Measurements from ENCODE around the gene BCAP31. TPM values are rescaled to one million over a fixed set of nuclear protein-coding genes. Genes with fewer than 3 reads are reported as not detected.
"Not testable (repeated sequence)": the region's sequence is repeated elsewhere in the genome, so short reads cannot be mapped to it uniquely, and the experiment has no call there.

BCAP31 gene
- total and polyA plus RNA-seq, 2 donors from 2014 or later, result 218 to 246 TPM

DNA sequence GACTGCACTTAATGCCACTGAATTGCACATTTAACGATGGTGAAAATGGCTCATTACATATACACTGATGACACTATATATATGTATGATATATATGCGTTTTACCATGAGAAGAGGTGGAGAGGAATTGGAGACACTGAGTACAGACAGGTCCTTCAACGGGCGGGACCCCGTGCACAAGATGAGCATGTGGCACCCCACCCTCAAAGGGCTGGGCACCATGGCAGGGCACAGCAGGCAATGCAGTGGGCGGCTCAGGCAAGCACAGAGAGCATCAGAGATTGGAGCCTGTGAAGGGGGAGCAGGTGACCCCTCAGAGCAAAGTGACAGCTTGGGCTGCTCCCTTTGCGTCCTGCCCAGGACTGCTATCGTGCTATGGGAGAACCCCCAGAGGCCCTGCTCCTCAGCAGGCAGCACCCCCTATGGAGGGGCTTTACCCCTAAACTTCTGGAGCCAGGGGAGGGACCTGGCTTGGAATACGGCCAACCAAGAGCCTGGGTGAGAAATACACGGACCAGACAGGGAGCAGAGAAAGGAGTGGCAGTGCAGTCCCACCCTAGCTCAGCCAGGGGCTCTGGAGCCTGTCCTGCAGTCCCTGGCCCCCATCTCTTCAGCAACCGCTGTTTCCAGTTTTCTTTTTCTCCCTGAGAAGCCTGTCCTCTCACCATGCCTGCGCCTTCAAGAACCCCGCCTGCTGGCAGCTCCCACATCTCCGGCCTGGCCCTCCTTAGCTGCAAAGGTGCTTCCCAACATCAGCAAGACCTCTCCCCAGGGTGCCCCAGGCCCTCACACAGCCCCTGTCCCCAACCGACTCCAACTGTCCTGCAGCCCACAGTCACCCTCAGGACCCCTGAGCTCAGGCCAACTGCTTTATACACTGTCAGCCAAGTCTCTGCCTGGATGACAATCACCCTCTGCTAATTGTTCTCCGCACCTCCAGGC lies 26.0 kb downstream of the BCAP31 start:
- H3K27me3 ChIP-seq (ENCODE audit: control insufficient read depth, insufficient read depth, low read length), result no peaks in the 10 kb centered on the region
- H3K27ac ChIP-seq (ENCODE audit: low read depth in 2 of 2, low read length in 2 of 2), result no peak overlapping the region
- H3K9ac ChIP-seq (ENCODE audit: low read length in 3 of 3), result no peak overlapping the region
- intact Hi-C loops (cut with DNase I), result no loop called here
- DNase-seq (peak in 1 of 5 donors; percentile 32), FAIRE-seq (no peak)
- TF ChIP-seq, protein P1, sequence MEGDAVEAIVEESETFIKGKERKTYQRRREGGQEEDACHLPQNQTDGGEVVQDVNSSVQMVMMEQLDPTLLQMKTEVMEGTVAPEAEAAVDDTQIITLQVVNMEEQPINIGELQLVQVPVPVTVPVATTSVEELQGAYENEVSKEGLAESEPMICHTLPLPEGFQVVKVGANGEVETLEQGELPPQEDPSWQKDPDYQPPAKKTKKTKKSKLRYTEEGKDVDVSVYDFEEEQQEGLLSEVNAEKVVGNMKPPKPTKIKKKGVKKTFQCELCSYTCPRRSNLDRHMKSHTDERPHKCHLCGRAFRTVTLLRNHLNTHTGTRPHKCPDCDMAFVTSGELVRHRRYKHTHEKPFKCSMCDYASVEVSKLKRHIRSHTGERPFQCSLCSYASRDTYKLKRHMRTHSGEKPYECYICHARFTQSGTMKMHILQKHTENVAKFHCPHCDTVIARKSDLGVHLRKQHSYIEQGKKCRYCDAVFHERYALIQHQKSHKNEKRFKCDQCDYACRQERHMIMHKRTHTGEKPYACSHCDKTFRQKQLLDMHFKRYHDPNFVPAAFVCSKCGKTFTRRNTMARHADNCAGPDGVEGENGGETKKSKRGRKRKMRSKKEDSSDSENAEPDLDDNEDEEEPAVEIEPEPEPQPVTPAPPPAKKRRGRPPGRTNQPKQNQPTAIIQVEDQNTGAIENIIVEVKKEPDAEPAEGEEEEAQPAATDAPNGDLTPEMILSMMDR (IDR thresholded peaks at IDR 0.05; ENCODE audit: borderline replicate concordance, extremely low read depth, insufficient read depth), result no peak
- no peak overlapping the region for H3K4me3 ChIP-seq (ENCODE audit: low read length in 3 of 3)
- H3K9me3 ChIP-seq (ENCODE audit: control insufficient read depth in 2 of 3, insufficient read depth in 1 of 3, low read length in 3 of 3), result no peaks in the 10 kb centered on the region
- no peaks in the 10 kb centered on the region for H3K36me3 ChIP-seq (ENCODE audit: control insufficient read depth in 2 of 3, insufficient read depth in 3 of 3, low read length in 3 of 3)
- H3K4me1 ChIP-seq (ENCODE audit: control insufficient read depth in 2 of 3, insufficient read depth in 2 of 3, low read depth in 1 of 3, low read length in 3 of 3), result peaks cover 0 to 7% (median 0%) of the 10 kb centered on the region in 3 donors

- H3K9me3 ChIP-seq (ENCODE audit: control insufficient read depth in 2 of 3, insufficient read depth in 1 of 3, low read length in 3 of 3); FAIRE-seq; H3K36me3 ChIP-seq (ENCODE audit: control insufficient read depth in 2 of 3, insufficient read depth in 3 of 3, low read length in 3 of 3); H3K27ac ChIP-seq (ENCODE audit: low read depth in 2 of 2, low read length in 2 of 2); H3K9ac ChIP-seq (ENCODE audit: low read length in 3 of 3); intact Hi-C loops (cut with DNase I); H3K4me1 ChIP-seq (ENCODE audit: control insufficient read depth in 2 of 3, insufficient read depth in 2 of 3, low read depth in 1 of 3, low read length in 3 of 3); H3K4me3 ChIP-seq (ENCODE audit: low read length in 3 of 3); H3K27me3 ChIP-seq (ENCODE audit: control insufficient read depth, insufficient read depth, low read length): not testable (repeated sequence)
- peak in 1 of 5 donors; percentile 63 for DNase-seq
Measured at GRCh38 chrX:153696986-153697722, 27.0 kb downstream of the BCAP31 start.

GRCh38 chrX:153696538-153696937 lies 27.6 kb downstream of the BCAP31 start:
- FAIRE-seq, result not testable (repeated sequence)

GRCh38 chrX:153696100-153696499 lies 28.1 kb downstream of the BCAP31 start:
- intact Hi-C loops (cut with DNase I), result no loop called here
- FAIRE-seq, result no peak

More at GRCh38 chrX:153696538-153696937, 27.6 kb downstream of the BCAP31 start:
- intact Hi-C loops (cut with DNase I); H3K27me3 ChIP-seq (ENCODE audit: control insufficient read depth, insufficient read depth, low read length); H3K27ac ChIP-seq (ENCODE audit: low read depth in 2 of 2, low read length in 2 of 2); H3K4me3 ChIP-seq (ENCODE audit: low read length in 3 of 3); H3K4me1 ChIP-seq (ENCODE audit: control insufficient read depth in 2 of 3, insufficient read depth in 2 of 3, low read depth in 1 of 3, low read length in 3 of 3); H3K36me3 ChIP-seq (ENCODE audit: control insufficient read depth in 2 of 3, insufficient read depth in 3 of 3, low read length in 3 of 3); H3K9me3 ChIP-seq (ENCODE audit: control insufficient read depth in 2 of 3, insufficient read depth in 1 of 3, low read length in 3 of 3); H3K9ac ChIP-seq (ENCODE audit: low read length in 3 of 3): not testable (repeated sequence)
- DNase-seq, result peak in 1 of 5 donors; percentile 61

More at GRCh38 chrX:153696100-153696499, 28.1 kb downstream of the BCAP31 start:
- Histone ChIP-seq H3K27me3 (ENCODE audit: control insufficient read depth, insufficient read depth, low read length) (no peaks in the 10 kb centered on the region), H3K4me3 (ENCODE audit: low read length in 3 of 3) (no peak overlapping the region), H3K9me3 (ENCODE audit: control insufficient read depth in 2 of 3, insufficient read depth in 1 of 3, low read length in 3 of 3) (no peaks in the 10 kb centered on the region), H3K36me3 (ENCODE audit: control insufficient read depth in 2 of 3, insufficient read depth in 3 of 3, low read length in 3 of 3) (no peaks in the 10 kb centered on the region), H3K27ac (ENCODE audit: low read depth in 2 of 2, low read length in 2 of 2) (no peak overlapping the region), H3K9ac (ENCODE audit: low read length in 3 of 3) (no peak overlapping the region), H3K4me1 (ENCODE audit: control insufficient read depth in 2 of 3, insufficient read depth in 2 of 3, low read depth in 1 of 3, low read length in 3 of 3) (no peaks in the 10 kb centered on the region)
- DNase-seq, result peak in 1 of 5 donors; percentile 39
- TF ChIP-seq, protein P1 (IDR thresholded peaks at IDR 0.05; ENCODE audit: borderline replicate concordance, extremely low read depth, insufficient read depth), result no peak

Data from kidney (tissue), 14 donors.